AG10803 (cell line): ENCODE measurements around the gene RAP1GAP.

Experiments used
- DNase-seq: peaks from one replicate; pipeline ENCODE4 v3.0.0; 2010; ENCODE audit warnings: low read depth
- H3K4me3 ChIP-seq: 2 replicates; pipeline ENCODE4 v1.5.1; 2011; ENCODE audit warnings: mild to moderate bottlenecking, low read length, control low read depth
- CTCF ChIP-seq: conservative IDR thresholded peaks from 2 replicates; pipeline ENCODE4 v1.5.1; 2011; ENCODE audit warnings: mild to moderate bottlenecking, low read length, control low read depth, inconsistent platforms

Gene RAP1GAP

GRCh38 chr1:21605964-21606705 is 63.0 kb downstream of the RAP1GAP start:
- no peak for DNase-seq
- no peak for TF ChIP-seq CTCF
- H3K4me3 ChIP-seq, result no peak overlapping the region

DNA sequence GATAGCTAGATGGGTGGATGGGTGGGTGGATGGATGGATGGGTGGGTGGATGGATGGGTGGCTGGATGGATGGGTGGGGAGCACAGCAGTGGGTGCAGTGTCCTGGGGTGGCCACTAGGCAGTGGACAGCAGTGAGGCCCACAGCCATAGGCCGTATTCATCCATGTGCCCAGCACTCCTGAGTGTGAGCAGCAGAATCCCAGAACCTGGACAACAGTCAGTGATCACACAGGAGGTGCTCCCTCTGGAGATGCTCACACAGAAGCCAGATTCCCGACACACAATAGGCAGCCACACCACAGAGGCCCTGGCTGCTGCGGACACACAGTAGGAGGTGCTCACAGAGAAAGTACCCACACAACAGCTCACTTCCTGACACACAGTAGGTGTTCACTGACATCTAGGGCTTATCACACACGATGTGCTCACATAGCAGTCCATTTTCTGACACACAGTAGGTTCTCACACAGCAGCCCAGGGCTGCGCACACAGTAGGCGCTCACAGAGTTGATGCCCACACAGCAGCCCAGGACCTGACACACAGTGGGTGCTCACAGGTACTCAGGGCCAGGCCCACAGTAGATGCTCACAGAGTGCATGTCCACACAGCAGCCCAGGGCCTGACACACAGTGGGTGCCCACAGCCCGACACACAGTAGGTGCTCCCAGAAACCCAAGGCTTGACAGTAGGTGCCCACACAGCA is 64.0 kb downstream of the RAP1GAP start:
- H3K4me3 ChIP-seq, result no peak overlapping the region
- no peak for TF ChIP-seq CTCF
- DNase-seq, result no peak

DNA sequence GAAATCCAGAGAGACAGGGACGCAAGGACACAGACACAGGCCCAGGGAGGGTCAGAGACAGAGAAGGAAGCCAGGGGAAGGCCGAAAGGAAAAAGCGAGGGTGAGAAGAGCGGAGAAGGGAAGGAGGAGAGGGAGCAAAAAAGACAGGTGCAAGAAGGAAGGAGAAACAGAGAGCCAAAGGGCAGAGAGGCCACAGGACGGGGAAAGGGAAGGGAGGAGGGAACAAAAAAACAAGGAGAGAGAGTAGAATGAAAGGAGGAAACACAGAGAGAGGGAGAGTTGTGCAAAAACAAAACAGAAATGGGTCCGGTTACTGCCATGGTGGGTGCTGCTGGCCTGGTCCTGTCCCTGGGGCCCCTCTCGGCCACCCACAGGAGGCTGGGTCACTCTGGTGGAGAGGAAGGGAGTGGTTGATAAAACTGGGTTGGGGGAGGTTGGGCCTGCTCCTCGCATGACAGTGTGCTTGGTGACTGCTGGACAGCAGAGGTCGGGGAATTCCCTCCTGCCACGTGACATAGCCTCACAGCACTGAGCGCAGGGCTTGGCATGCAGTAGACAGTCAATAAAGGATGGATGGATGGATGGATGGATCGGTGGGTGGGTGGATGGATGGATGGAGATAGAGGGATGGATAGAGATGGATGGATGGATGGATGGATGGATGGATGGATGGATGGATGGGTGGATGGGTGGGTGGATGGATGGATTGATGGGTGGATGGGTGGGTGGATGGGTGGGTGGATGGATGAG is 64.8 kb downstream of the RAP1GAP start:
- no peak for DNase-seq
- no peak overlapping the region for H3K4me3 ChIP-seq
- no peak for TF ChIP-seq CTCF

GRCh38 chr1:21603177-21604138 is 65.7 kb downstream of the RAP1GAP start:
- H3K4me3 ChIP-seq, result no peak overlapping the region
- no peak for DNase-seq
- no peak for TF ChIP-seq CTCF

GRCh38 chr1:21601278-21602048 is 67.7 kb downstream of the RAP1GAP start:
- DNase-seq, result no peak
- no peak overlapping the region for H3K4me3 ChIP-seq
- TF ChIP-seq CTCF, result no peak

- no peak for TF ChIP-seq CTCF
- H3K4me3 ChIP-seq, result no peak overlapping the region
- DNase-seq, result no peak
Measured at GRCh38 chr1:21599402-21599801, 69.8 kb downstream of the RAP1GAP start.
